ENCODE data around the gene CCDC88B. TPM values are rescaled to one million over a fixed set of nuclear protein-coding genes. Genes with fewer than 3 reads are reported as not detected.

Gene CCDC88B
- total and polyA plus RNA-seq, 3 donors from 2014 or later: 16.6 to 28.5 (median 23.5) TPM

DNA sequence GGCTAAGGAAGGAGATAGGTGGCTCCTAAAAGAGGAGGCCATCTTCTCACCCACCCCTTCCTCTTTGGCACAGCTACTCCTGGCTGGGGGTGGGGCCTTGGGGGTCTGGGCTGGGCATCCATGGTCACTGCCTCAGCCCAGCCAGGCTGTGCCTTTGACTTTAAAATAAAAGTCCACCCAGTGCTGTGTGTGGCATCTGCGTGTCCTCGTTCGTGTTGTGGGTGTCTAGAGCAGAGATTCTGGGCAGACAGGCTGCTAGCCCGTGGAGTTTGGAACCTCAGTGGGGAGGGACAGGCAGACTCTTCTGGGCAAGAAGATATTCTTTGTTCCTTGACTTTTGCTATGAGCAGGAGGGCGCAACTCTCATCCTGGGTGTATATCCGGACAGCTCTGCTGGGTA, 32.0 kb downstream of the CCDC88B start:
- no peak for DNase-seq
- intact Hi-C loops (cut with DNase I; ENCODE audit: low total_unique reads): no loop called here
- Histone ChIP-seq H3K27me3 (no peaks in the 10 kb centered on the region), H3K9me3 (no peaks in the 10 kb centered on the region), H3K4me1 (peaks cover 12% of the 10 kb centered on the region), H3K4me3 (peak overlapping the region in 1 of 2 donors; percentile 52), H3K27ac (no peak overlapping the region), H3K36me3 (ENCODE audit: low read depth, missing control alignments) (no peaks in the 10 kb centered on the region)
- no peak for TF ChIP-seq POLR2A (IDR thresholded peaks at IDR 0.05)
- TF ChIP-seq CTCF (IDR thresholded peaks at IDR 0.05): no peak
- WGBS, 2 donors: 50 to 72% methylated on average over 6 of the region's 6 CpGs

DNA sequence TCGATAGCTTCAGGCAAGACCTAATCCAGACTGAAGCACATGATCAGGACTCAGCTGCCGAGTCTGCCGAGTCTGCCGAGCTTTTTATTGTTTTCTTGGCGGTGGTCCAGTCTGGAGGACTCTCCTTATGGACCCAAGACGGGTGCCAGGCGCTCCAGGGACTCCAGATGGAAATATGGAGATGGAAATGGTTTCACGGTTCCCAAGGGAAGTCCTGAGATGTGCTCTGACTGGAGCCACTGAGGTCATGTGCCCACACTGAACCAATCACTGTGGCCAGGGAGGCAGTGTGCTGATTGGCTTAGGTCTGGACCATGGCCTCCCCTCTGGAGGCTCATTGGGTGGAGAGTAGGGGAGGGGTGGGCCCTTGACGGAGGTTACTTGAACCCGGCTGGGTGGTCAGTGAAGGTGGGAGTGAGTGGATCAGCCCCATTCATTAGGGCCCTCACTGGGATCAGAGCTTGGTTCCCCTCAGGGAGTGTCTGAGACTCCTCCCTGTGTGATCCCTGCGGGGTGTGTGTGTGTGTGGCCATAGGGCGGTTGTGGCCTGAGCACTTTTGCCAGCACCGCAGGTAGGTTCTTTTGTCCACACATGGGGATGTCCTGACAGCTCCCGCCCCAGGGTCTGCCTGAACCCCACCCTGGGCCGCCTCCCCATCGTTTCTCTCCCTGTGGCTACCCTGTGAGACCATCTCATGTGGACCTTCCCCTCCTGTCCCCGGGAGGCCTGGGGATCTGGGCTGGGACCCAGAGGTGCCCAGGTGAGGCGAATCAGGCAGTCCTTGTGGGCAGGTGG, 33.0 kb downstream of the CCDC88B start:
- intact Hi-C loops (cut with DNase I; ENCODE audit: low total_unique reads): no loop called here
- no peaks in the 10 kb centered on the region for H3K36me3 ChIP-seq (ENCODE audit: low read depth, missing control alignments)
- H3K27ac ChIP-seq: no peak overlapping the region
- H3K9me3 ChIP-seq: no peaks in the 10 kb centered on the region
- peak overlapping the region in 1 of 2 donors; percentile 52 for H3K4me3 ChIP-seq
- H3K27me3 ChIP-seq: no peaks in the 10 kb centered on the region
- H3K4me1 ChIP-seq: peaks cover 12% of the 10 kb centered on the region
- DNase-seq: peak; percentile 84
- TF ChIP-seq CTCF (IDR thresholded peaks at IDR 0.05): no peak
- no peak for TF ChIP-seq POLR2A (IDR thresholded peaks at IDR 0.05)
- 58 to 70% methylated on average over 5 to 18 of the region's 18 CpGs for WGBS, 2 donors

DNA sequence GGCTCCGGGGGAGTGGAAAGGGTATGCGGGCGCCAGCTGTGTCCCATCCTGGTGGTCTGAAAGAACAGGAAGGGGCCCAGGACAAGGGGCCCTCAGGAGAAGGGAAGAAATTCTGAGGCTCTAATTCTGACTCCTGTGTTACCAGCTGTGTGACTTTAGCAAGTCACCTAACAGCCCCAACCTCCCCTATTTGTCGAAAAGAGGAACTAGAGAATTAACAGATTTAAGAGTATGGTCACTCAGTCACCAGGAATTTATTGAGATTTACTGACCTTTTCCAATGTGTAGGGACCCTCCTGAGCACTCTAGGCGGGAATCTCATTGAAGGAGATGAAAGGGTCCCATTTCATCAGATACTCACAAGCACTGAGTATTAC, 33.6 kb downstream of the CCDC88B start:
- no peaks in the 10 kb centered on the region for H3K9me3 ChIP-seq
- 64 to 78% methylated on average over 5 of the region's 5 CpGs for WGBS, 2 donors
- intact Hi-C loops (cut with DNase I; ENCODE audit: low total_unique reads): no loop called here
- no peak for TF ChIP-seq POLR2A (IDR thresholded peaks at IDR 0.05)
- no peak for TF ChIP-seq CTCF (IDR thresholded peaks at IDR 0.05)
- peak overlapping the region in 1 of 2 donors; percentile 52 for H3K4me3 ChIP-seq
- H3K27ac ChIP-seq: no peak overlapping the region
- H3K4me1 ChIP-seq: peaks cover 13% of the 10 kb centered on the region
- no peaks in the 10 kb centered on the region for H3K27me3 ChIP-seq
- DNase-seq: no peak
- no peaks in the 10 kb centered on the region for H3K36me3 ChIP-seq (ENCODE audit: low read depth, missing control alignments)

DNA sequence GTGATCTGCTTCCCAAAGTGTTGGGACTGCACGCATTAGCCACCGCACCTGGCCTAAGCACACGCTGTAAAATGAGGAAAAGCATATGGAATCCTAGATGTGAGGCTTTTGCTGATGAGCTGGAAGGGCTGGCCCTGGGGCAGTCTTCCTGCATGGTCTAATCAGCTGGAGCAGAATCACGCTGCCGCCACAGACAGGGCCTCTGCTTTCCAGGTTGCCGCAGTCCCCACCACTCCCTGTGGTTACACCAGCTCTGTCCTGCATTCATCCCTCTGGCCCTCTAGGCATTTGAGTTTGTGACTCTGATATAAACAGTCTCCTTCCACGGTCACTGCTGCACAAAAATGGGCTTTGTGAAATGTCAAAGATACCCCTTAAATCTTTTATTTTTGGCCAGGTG, 36.1 kb downstream of the CCDC88B start:
- no peak for TF ChIP-seq CTCF (IDR thresholded peaks at IDR 0.05)
- TF ChIP-seq POLR2A (IDR thresholded peaks at IDR 0.05): no peak
- H3K9me3 ChIP-seq: no peaks in the 10 kb centered on the region
- no peak overlapping the region for H3K27ac ChIP-seq
- DNase-seq: no peak
- WGBS, 2 donors: 94% methylated on average over 7 of the region's 7 CpGs
- H3K4me3 ChIP-seq: no peak overlapping the region
- intact Hi-C loops (cut with DNase I; ENCODE audit: low total_unique reads): no loop called here
- H3K4me1 ChIP-seq: peaks cover 23% of the 10 kb centered on the region
- H3K36me3 ChIP-seq (ENCODE audit: low read depth, missing control alignments): no peaks in the 10 kb centered on the region
- H3K27me3 ChIP-seq: no peaks in the 10 kb centered on the region

Measured in testis (tissue), 3 donors.